SK-N-SH (cell line): ENCODE data around the gene SFXN4.

ENCODE experiments used
- EP300 ChIP-seq, 2 experiments: IDR thresholded peaks; 2 replicates each; pipeline versions ENCODE4 v1.4.0 to v1.6.1; 2012; ENCODE audit warnings: borderline replicate concordance in 1 of 2, low read depth in 1 of 2, low read length in 1 of 2
- FOXM1 ChIP-seq: IDR thresholded peaks from 2 replicates; pipeline ENCODE4 v1.4.0; 2012; ENCODE audit warnings: low read depth, mild to moderate bottlenecking
- GATA2 ChIP-seq: sonication (generic); formaldehyde crosslinking; IDR thresholded peaks from 2 replicates; pipeline ENCODE4 v1.5.0; 2020; ENCODE audit warnings: mild to moderate bottlenecking, missing genetic modification reagents
- JUND ChIP-seq: IDR thresholded peaks from 2 replicates; pipeline ENCODE4 v1.4.0; 2012
- POLR2AphosphoS5 ChIP-seq: IDR thresholded peaks from 2 replicates; pipeline ENCODE4 v1.6.1; 2012; ENCODE audit warnings: low read depth, low read length
- RAD21 ChIP-seq: IDR thresholded peaks from 2 replicates; pipeline ENCODE4 v1.6.1; 2012; ENCODE audit warnings: mild to moderate bottlenecking, low read length
- RCOR1 ChIP-seq: fragments of 150-350 bp; IDR thresholded peaks from 2 replicates; pipeline ENCODE4 v1.6.1; 2017; ENCODE audit warnings: antibody characterized with exemption, low read length
- RFX5 ChIP-seq: IDR thresholded peaks from 2 replicates; pipeline ENCODE4 v1.6.1; 2012; ENCODE audit warnings: mild to moderate bottlenecking, improper control_type of control experiment, low read length
- SIN3A ChIP-seq: IDR thresholded peaks from 2 replicates; pipeline ENCODE4 v1.6.1; 2012; ENCODE audit warnings: low read depth, mild to moderate bottlenecking, low read length, moderate library complexity, borderline replicate concordance
- TAF1 ChIP-seq: IDR thresholded peaks from 2 replicates; pipeline ENCODE4 v1.6.1; 2012; ENCODE audit warnings: low read depth, mild to moderate bottlenecking, low read length, moderate library complexity, borderline replicate concordance
- YY1 ChIP-seq: IDR thresholded peaks from 2 replicates; pipeline ENCODE4 v1.4.0; 2012; ENCODE audit warnings: low read depth, mild to moderate bottlenecking
- TF ChIP-seq, protein P1 (sequence below): fragments of 200-600 bp; sonication (generic); IDR thresholded peaks from 2 replicates; pipeline ENCODE4 v1.6.1; 2017; ENCODE audit warnings: antibody characterized with exemption, mild to moderate bottlenecking, moderate library complexity
- TF ChIP-seq, protein P2 (sequence below): fragments of 150-350 bp; IDR thresholded peaks from 2 replicates; pipeline ENCODE4 v1.6.1; 2016; ENCODE audit warnings: mild to moderate bottlenecking, low read depth, low read length

DNA sequence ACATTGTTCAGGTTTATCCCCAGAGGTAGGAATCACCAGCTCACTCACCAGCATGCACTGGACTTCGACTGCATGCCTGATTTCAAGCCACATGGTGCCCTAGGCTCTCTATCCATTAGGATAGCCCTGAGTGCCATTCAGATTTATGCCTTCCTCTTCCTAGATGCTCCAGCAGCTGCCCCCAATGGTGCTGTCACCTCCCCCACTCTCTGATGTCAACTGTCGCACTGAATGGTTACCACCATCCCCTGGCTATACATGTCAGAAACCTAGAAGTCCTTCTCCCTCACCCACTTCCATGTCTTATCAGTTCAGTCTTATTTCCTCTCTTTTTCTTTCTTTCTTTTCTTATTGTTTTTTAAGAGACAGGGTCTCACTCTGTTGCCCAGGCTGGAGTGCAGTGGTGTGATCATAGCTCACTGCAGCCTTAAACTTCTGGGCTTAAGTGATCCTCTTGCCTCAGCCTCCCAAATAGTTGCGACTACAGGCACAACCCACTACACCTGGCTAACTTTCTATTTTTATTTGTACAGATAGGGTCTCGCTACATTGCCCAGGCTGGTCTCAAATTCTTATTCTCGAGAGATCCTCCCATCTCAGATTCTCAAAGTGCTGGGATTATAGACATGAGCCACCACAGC, 2.9 kb downstream of the SFXN4 start:
- TF ChIP-seq, protein P1, sequence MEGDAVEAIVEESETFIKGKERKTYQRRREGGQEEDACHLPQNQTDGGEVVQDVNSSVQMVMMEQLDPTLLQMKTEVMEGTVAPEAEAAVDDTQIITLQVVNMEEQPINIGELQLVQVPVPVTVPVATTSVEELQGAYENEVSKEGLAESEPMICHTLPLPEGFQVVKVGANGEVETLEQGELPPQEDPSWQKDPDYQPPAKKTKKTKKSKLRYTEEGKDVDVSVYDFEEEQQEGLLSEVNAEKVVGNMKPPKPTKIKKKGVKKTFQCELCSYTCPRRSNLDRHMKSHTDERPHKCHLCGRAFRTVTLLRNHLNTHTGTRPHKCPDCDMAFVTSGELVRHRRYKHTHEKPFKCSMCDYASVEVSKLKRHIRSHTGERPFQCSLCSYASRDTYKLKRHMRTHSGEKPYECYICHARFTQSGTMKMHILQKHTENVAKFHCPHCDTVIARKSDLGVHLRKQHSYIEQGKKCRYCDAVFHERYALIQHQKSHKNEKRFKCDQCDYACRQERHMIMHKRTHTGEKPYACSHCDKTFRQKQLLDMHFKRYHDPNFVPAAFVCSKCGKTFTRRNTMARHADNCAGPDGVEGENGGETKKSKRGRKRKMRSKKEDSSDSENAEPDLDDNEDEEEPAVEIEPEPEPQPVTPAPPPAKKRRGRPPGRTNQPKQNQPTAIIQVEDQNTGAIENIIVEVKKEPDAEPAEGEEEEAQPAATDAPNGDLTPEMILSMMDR: no peak
- TF ChIP-seq POLR2AphosphoS5: no peak
- no peak for TF ChIP-seq TAF1
- TF ChIP-seq EP300 (IDR thresholded peaks at IDR 0.05; ENCODE audit: borderline replicate concordance in 1 of 2, low read depth in 1 of 2, low read length in 1 of 2): no peak
- TF ChIP-seq SIN3A: no peak
- TF ChIP-seq, protein P2, sequence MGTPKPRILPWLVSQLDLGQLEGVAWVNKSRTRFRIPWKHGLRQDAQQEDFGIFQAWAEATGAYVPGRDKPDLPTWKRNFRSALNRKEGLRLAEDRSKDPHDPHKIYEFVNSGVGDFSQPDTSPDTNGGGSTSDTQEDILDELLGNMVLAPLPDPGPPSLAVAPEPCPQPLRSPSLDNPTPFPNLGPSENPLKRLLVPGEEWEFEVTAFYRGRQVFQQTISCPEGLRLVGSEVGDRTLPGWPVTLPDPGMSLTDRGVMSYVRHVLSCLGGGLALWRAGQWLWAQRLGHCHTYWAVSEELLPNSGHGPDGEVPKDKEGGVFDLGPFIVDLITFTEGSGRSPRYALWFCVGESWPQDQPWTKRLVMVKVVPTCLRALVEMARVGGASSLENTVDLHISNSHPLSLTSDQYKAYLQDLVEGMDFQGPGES: no peak
- TF ChIP-seq YY1: no peak
- no peak for TF ChIP-seq RCOR1
- no peak for TF ChIP-seq RFX5
- no peak for TF ChIP-seq FOXM1
- TF ChIP-seq RAD21: no peak
- TF ChIP-seq JUND: no peak
- no peak for TF ChIP-seq GATA2 (CRISPR knock-in tag)
